Lower leg skin (tissue), 4 donors: ENCODE results near the gene TEK. TPM values are rescaled to one million over a fixed set of nuclear protein-coding genes. Genes with fewer than 3 reads are reported as not detected.

ENCODE experiments used
- DNase-seq, 2 donors: peaks; one replicate each; pipeline ENCODE4 v3.0.0-alpha.2; 2019; ENCODE audit warnings: low spot score in 2 of 2
- H3K4me3 ChIP-seq: fragments of 200-600 bp; sonication (generic); 2 replicates; pipeline ENCODE4 v1.5.1; 2017; ENCODE audit warnings: mild to moderate bottlenecking, low read depth; ENCODE audit not compliant: poor library complexity, severe bottlenecking
- POLR2A ChIP-seq, 2 donors: fragments of 450-650 bp; IDR thresholded peaks; one replicate each; pipeline ENCODE4 v1.6.1; 2016 to 2017; ENCODE audit warnings: antibody characterized with exemption in 2 of 2, mild to moderate bottlenecking in 1 of 2, moderate library complexity in 1 of 2
- WGBS, 2 donors: methylation state at CpG; one replicate each; pipeline ENCODE4 v1.1.5; 2018; 5-methylcytosine and 5-hydroxymethylcytosine counted together
- intact Hi-C: fragments of 100-400 bp; cut with DNase I; formaldehyde crosslinking; loops from one replicate; pipeline ENCODE4 v1.15.0; 2023; ENCODE audit warnings: low total_unique reads
- total RNA-seq, 4 donors: library from RNA; depleted of rRNA; stranded (reverse); fragments of >200 nt; gene quantifications; one replicate each; pipeline ENCODE4 v1.1.0, GENCODE V29; 2016
- TF ChIP-seq, protein P1 (sequence below), 3 donors: fragments of 450-650 bp; IDR thresholded peaks; one replicate each; pipeline ENCODE4 v1.5.1; 2016; ENCODE audit warnings: antibody characterized with exemption in 3 of 3, mild to moderate bottlenecking in 3 of 3, moderate library complexity in 2 of 3

TEK gene
- total RNA-seq, 4 donors from 2014 or later = 2.5 to 9.2 (median 3.8) TPM

DNA sequence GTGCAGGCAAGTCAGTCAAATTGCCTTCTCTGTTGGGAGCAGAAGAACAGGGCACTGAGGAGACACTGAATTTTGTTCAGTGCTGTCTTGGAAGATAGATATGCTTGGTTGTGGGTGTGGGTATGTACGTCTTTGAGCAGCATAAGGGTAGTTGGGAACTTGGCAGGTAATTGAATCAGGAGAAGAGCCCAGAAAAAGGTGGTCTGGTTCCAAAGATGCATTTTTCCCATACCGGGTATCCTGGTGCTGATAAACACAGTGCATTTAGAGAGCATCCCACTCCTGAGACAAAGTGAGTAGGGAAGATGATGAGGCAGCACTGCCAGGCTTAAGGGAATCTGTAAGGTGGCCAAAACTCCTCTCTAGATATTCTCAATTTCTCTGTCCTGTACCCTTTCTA, 40.6 kb downstream of the TEK start:
- H3K4me3 ChIP-seq = no peak overlapping the region
- WGBS, 2 donors = 64 to 67% methylated on average over 2 of the region's 2 CpGs
- intact Hi-C loops = no loop called here
- TF ChIP-seq, protein P1, sequence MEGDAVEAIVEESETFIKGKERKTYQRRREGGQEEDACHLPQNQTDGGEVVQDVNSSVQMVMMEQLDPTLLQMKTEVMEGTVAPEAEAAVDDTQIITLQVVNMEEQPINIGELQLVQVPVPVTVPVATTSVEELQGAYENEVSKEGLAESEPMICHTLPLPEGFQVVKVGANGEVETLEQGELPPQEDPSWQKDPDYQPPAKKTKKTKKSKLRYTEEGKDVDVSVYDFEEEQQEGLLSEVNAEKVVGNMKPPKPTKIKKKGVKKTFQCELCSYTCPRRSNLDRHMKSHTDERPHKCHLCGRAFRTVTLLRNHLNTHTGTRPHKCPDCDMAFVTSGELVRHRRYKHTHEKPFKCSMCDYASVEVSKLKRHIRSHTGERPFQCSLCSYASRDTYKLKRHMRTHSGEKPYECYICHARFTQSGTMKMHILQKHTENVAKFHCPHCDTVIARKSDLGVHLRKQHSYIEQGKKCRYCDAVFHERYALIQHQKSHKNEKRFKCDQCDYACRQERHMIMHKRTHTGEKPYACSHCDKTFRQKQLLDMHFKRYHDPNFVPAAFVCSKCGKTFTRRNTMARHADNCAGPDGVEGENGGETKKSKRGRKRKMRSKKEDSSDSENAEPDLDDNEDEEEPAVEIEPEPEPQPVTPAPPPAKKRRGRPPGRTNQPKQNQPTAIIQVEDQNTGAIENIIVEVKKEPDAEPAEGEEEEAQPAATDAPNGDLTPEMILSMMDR (IDR thresholded peaks at IDR 0.05) = no peak
- no peak for TF ChIP-seq POLR2A (IDR thresholded peaks at IDR 0.05)
- DNase-seq = no peak

DNA sequence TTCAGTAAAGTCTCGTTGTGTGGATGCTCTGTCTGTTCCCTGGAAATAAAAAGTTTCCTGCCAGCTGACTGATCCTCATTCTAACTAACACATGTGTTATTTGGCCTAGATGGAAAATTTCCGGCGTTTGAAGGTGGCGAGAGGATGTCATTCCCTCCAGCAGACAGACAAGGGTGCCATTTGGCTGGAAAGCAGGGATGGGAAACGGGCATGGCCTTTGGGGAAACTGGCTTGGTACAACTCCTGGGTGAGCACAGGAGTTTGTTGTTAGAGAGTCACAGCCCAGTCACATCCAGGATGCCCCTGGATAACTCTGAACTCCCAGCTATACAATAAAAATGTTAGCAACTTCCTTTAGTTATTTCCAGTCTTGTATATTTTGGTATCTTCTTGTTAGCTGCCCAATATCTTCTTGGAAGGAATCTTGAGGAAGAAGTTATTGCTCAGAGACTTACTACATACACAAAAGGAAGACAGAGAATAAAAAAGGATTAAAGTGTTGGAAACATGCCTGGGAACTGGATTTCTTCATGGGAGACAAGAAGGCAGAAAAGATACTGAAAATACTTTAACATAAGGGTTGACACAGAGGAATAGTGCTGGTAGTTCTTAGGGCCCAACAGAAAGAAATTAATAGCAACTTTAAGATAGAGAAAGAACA, 41.9 kb downstream of the TEK start:
- no peak overlapping the region for H3K4me3 ChIP-seq
- TF ChIP-seq, protein P1 (IDR thresholded peaks at IDR 0.05) = no peak
- TF ChIP-seq POLR2A (IDR thresholded peaks at IDR 0.05) = no peak
- 34 to 42% methylated on average over 5 of the region's 5 CpGs for WGBS, 2 donors
- intact Hi-C loops = no loop called here
- DNase-seq = no peak

DNA sequence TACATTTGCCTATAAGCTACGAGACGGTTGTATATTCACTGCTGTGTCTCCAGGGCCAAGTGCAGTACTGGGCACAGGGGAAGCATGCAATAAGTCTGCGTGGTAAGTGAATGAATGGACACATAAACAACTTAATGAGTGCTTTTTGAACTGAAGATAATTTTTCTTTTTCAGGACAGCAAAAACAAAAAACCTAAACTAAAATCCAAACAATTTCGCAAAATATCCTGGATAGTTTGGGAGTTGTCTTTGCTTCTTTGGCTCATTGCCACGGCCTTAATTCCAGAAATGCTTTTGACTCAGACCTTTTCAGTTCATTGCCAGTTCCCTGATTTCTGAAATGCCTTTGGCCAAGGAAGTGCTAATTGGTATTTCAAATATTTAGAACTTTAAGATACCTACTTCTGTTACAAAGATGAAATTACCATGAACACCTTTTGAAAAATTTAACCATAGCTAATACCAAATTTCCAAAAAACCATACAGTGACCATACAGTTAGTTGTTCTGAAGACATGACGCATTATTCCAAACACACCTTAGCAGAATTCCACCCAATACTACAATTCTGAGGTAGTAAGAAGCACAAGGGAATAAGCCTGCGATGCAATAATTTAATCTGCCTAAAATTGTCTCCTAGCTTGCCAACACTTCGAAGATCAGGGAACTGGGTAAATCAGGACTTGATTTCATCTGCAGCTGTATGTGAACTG, 42.8 kb downstream of the TEK start:
- 32 to 51% methylated on average over 8 of the region's 8 CpGs for WGBS, 2 donors
- no peak for TF ChIP-seq POLR2A (IDR thresholded peaks at IDR 0.05)
- TF ChIP-seq, protein P1 (IDR thresholded peaks at IDR 0.05) = no peak
- intact Hi-C loops = no loop called here
- DNase-seq = peak in 1 of 2 donors; percentile 41
- H3K4me3 ChIP-seq = no peak overlapping the region

DNA sequence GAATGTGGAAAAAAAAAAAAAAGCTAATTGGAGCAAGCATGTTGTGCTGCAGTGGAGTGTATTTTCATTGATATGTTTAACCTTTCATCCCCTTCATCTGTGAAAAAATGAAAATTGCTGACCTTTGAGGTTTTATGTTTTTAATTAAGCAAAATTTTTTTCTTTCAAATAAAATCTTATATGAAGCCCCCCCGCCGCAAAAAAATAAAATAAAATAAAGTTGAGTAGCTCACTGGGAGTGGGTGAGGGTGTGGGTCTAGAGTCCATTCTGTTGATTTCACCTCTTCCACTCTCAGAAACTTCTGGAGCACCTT, 43.3 kb downstream of the TEK start:
- no peak for TF ChIP-seq POLR2A (IDR thresholded peaks at IDR 0.05)
- TF ChIP-seq, protein P1 (IDR thresholded peaks at IDR 0.05) = no peak
- DNase-seq = no peak
- intact Hi-C loops = no loop called here
- H3K4me3 ChIP-seq = no peak overlapping the region
- 24 to 94% methylated on average over 2 of the region's 2 CpGs for WGBS, 2 donors

DNA sequence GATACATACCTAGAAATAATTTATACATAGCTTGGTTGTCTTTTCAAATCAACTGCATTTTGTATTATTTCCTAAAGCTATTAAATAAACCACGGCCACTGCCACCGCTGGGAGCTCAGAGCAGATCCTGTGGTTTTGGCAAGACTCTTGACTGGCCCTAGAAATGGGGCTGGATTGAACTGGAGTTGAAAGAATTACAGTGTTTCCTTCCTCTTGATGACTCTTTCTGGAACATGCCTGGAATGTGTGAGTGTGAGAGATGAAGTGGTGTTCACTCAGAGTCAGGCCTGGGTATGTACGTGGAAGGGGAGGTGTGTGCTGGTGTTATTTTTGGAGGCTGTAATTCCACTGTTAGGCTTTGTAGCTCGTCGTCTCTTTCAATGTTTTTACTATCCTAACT, 45.9 kb downstream of the TEK start:
- no peak for DNase-seq
- intact Hi-C loops = no loop called here
- 60 to 73% methylated on average over 5 of the region's 5 CpGs for WGBS, 2 donors
- H3K4me3 ChIP-seq = no peak overlapping the region
- no peak for TF ChIP-seq POLR2A (IDR thresholded peaks at IDR 0.05)
- TF ChIP-seq, protein P1 (IDR thresholded peaks at IDR 0.05) = no peak
